HPDE6-E6E7 (cell line): Measurements from ENCODE around the gene CADM1.

ENCODE experiments used
- DNase-seq: peaks from one replicate; pipeline ENCODE4 v3.0.0; 2011; ENCODE audit warnings: missing footprints; ENCODE audit errors: extremely low spot score

Gene CADM1

DNA sequence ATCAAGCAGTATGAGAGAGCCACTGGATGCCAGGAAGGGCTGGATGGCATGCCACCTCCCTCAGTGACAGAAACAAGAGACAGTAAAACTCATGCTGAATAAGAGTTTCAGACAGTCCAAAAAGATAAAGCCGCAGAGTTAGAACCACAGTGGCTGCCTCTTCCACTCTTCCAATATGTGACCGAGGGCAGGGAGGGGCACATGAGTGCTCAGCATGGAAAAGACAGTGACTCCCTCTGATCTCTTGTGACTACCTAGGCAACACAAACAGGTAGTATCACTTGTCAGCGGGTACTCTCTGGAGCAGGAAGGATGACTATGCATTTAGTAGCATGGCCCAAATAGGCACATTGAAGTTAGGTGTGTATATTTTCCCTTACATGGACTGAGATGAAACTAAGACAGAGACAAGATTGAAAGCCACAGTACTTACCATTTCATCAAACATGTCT lies 295.4 kb downstream of the CADM1 start:
- no peak for DNase-seq

DNA sequence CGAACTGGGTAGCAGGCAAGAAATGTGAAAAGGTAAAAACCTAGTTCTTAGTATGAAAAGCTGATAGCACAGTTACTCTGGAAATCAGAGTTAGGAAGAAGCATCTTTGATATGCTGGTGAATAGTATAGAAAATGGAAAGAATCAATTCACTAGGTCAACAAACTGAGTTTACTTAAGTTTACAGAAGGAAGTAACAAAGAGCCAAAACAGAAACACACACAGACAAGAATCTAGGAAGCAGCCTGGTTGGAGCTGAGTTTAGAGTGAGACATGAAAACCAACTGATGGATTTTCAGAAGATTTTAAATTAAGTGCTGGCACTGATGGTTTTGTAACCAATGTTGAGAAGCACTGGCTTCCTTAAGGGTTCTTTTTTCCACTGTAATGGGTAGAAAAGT lies 296.3 kb downstream of the CADM1 start:
- no peak for DNase-seq

DNA sequence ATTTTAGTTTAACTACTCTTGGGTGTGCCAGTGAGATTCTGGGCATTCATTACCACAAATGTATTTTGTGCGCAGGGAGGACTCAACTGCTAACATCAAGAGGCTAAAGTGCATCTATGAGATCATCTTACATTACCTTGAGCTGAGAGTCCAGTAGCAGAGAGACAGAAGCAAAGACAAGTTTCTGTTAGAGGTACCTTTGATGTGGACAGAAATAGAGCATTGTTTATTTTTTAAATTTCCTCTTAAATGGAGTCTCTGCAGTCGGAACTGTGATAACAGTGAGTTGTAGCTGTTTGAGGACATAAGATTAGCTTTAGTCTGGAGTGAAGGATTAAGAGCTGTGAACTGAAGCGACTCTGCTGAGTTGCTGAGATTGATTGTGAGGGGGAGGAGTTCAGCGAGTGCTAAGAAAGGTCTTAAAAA lies 297.0 kb downstream of the CADM1 start:
- no peak for DNase-seq

- DNase-seq: no peak
Observed at GRCh38 chr11:115206365-115207022, 297.7 kb downstream of the CADM1 start.

GRCh38 chr11:115202900-115203552 lies 301.2 kb downstream of the CADM1 start:
- DNase-seq: no peak

DNA sequence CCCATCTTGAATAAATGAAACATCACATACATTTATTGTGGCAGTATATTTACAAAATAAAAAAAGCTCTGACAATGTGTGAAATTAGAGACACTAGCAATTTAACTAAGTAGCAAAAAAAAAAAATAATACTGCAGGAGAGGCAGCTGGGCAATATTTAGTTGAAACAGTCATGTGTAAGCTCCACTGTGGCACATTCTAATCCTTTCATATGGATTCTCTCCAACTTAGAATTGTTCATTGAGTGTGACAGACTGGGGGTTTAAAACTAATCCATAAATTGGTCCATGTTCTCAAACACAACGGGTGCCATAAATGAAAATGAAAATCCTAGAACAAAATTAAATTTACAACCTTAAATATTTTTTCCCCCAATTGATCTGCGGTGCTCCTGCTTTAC lies 302.1 kb downstream of the CADM1 start:
- DNase-seq: no peak

- no peak for DNase-seq
Observed at GRCh38 chr11:115201111-115201792, 303.0 kb downstream of the CADM1 start.

- DNase-seq: no peak
Observed at GRCh38 chr11:115199481-115200069, 304.6 kb downstream of the CADM1 start.

DNA sequence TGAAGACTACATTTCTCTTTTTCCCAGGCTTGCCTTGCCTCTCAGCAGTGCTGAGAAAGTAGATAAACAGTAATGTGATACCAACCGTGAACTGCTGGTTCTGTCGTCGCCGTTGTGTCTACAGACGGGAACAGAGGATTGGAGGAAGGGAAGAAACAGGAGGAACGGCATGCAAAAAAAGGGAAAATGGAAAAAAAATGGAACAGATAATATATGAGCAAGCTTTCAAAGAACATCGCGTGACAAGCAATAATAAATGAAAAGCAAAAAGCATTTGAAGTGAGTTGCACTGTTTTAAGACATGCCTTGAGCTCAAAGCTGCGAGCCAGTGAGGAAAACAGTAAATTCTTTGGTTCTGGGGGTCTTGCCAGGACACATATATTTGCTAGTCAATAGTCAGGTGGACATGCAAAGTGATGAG lies 305.9 kb downstream of the CADM1 start:
- DNase-seq: no peak

- no peak for DNase-seq
Observed at GRCh38 chr11:115197433-115197832, 306.8 kb downstream of the CADM1 start.

- no peak for DNase-seq
Observed at GRCh38 chr11:115197031-115197430, 307.2 kb downstream of the CADM1 start.

GRCh38 chr11:115194802-115195110 lies 309.5 kb downstream of the CADM1 start:
- DNase-seq: no peak

- DNase-seq: no peak
Observed at GRCh38 chr11:115193914-115194801, 310.1 kb downstream of the CADM1 start.

GRCh38 chr11:115191761-115192160 lies 312.5 kb downstream of the CADM1 start:
- no peak for DNase-seq

- no peak for DNase-seq
Observed at GRCh38 chr11:115190196-115190595, 314.0 kb downstream of the CADM1 start.

GRCh38 chr11:115188898-115189278 lies 315.3 kb downstream of the CADM1 start:
- no peak for DNase-seq

GRCh38 chr11:115188188-115188897 lies 315.9 kb downstream of the CADM1 start:
- no peak for DNase-seq

DNA sequence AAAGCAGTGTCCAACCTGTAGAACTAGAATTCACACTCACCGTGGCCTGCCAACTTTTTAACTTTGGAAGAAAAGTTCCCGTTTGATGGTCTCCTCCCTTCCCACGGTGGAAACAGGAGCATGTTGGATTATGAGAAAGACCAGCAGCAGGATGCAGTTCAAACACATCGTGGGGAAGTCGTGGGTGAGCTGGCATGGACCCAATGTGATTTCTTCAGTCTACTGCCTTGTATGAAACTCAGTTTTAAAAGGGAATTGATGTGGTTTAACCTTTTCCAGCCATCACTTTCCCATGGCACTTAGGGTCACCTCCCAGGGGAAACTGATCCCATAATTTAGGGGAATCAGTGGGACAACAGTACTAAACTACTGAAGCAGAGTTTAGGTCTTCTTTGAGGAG lies 318.3 kb downstream of the CADM1 start:
- no peak for DNase-seq

- no peak for DNase-seq
Observed at GRCh38 chr11:115185507-115185906, 318.7 kb downstream of the CADM1 start.

DNA sequence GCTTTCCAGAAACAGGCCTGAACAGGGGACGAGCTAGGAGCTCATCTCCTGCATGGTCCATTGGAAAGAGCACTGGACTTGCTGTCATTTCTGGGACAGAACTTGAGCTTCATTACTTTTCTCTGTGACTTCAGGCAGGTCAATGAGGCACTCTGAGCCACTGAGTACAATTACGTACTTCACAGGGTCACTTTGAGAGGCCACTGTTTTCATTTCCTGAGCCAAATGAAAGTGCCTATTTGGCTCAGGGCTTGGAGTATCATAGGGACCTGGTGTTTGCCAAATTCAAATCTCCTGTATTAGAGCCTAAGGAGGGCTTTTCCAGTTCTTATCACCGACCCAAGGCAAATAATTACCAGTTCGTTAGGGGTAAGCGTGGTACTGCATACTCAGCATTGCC lies 319.3 kb downstream of the CADM1 start:
- no peak for DNase-seq

DNA sequence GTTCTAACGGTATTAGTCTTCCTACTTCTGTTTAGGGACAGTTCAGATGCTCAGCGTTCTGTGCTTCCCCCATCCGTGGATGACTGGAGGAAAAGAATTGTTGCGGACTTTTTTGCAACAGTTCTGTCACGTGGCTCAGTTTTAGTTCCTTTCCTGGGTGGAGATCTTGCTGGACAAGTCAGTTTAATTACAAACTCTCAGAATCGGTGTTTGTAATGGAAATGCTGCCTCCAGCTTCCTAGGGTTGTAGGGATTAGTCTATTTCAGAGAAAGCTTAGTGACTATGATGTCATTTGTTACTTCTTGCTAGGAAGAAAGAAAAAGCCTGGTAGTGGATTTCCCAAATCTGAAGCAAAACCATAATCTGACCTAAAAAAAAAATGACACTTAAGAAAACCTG lies 320.4 kb downstream of the CADM1 start:
- DNase-seq: no peak
